GM21529 (cell line): Measurements from ENCODE around the gene TMEM255B.

Experiments
- ATAC-seq: cut with Tn5 transposase; IDR thresholded peaks from one replicate; pipeline ENCODE4 v1.9.1; 2021; ENCODE audit not compliant: unreplicated experiment

Gene TMEM255B

DNA sequence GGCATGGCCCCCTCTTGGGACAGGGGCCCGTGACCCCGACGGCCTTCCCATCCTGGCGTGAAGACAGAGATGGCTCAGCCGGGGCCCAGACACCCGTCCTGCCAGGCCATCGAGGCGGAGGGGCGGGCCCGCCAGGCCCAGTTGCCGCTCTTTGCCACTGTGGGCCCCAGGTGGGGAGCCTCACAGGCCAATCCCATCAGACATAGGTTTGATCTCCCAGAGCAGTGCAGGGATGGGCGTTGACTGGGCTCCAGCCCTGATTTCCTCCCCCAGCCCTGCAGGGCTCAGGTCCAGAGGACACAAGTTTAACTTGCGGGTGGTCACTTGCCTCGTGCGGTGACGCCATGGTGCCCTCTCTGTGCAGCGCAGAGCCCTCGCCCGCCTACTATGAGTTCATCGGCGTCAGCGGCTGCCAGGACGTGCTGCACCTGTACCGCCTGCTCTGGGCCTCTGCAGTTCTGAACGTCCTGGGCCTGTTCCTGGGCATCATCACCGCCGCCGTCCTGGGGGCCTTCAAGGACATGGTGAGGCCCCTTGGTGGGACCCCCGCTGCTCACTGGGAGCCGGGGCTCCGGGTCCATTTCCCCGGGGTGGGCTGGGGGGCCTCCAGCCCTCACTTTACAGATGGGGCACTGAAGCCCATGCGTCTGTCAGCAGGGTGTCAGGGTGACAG is 42.4 kb downstream of the TMEM255B start:
- no peak for ATAC-seq

DNA sequence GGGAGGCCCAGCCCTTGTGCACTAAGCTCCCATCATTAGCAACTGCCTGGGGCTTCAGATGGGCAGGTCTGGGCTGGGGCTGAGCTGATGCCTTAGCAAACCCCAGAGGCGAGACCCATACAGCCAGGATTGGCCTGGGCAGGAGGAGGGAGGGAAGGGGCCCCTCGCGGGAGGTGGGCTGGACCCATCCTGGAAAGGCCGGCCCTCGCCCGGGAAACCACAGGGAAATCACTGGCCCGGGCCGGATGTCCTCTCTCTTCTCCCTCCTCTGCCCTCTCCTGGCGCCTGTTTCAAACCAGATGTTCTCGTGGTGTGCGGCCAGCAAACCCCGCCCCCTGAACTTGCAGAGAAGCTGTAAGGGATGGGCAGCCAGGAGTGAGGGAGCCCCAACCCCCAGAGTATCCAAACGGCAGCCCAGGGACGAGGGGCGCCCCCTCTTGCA is 43.1 kb downstream of the TMEM255B start:
- ATAC-seq, result no peak

- no peak for ATAC-seq
These were observed 43.7 kb downstream of the TMEM255B start for GRCh38 chr13:113802761-113803160.

- no peak for ATAC-seq
These were observed 44.5 kb downstream of the TMEM255B start for GRCh38 chr13:113803409-113804016.

GRCh38 chr13:113804017-113804702 is 45.1 kb downstream of the TMEM255B start:
- ATAC-seq, result no peak

DNA sequence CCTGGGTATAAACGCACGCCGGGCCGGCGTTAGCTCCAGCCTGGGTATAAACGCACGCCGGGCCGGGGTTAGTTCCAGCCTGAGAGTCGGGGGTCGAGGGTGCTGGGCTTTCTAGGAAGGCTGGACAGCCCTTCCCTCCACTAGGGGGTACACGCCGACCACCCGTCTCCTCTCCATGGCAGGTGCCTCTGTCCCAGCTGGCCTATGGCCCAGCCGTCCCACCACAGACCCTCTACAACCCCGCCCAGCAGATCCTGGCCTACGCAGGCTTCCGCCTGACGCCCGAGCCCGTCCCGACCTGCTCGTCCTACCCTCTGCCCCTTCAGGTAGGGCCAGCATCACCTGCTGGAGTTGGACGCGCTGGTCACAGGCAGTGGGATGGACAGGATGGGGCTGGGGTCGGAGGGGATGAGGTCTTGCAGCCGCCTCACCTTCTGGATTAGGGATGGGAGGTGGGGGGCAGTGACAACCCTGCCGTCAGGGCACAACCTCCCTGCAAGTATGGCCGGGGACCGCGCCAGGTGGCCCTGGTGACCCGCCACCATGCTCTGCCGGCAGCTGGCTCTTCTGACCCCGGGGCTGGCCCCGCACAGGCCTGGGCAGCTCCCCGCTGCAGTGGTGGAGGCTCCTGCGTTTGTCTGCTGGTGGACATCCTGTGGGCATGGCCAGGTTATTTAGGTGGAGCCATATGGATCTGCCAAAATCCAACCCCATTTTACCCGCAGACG is 45.8 kb downstream of the TMEM255B start:
- no peak for ATAC-seq

DNA sequence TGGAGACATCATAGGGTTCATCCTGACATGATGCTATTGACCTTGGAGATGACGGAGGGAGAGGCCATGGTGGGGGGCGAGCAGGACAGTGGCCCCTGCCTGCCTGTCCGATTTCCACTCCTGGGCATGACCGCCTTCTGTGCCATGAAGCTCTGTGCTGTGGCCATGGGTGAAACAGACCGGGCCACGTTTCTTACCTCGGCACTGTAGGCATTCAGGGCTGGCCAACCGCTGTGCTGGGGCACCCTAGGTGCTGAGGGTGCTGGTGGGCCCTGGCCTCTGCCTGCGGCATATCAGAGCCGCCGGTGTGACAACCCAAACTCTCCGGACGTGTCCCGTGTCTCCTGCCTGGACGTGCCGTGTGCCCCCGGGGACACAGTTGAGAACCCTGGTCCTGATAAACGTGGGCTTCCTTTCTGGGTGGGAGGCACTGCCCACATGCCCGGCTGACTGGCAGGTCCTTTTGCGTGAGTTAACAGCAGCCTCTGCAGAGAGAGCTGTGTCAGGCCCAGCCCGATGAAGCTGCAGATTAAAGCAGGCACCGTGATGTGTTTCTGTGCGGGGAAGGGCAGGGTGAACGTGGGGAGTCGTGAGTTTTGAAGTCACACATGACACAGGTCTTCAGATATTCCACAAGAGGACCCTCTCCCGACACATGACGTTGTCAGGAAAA is 46.5 kb downstream of the TMEM255B start:
- no peak for ATAC-seq

DNA sequence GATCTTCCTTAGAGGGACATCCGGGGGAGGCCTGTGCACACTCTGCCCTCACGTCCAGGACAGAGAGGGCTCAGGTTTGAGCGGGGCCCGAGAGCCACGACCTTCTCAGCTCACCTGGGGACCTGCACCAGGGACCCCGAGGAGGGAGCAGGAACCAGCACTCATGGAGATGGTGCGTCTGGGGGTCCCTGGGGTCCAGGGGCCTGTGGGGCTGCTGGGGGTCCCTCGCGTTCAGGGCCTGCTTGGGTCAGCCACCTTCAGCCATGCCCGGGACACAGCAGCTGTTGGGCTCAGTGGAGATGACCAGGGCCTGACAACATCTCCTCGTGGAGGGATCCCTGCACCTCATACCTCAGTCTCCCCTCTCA is 47.1 kb downstream of the TMEM255B start:
- no peak for ATAC-seq

DNA sequence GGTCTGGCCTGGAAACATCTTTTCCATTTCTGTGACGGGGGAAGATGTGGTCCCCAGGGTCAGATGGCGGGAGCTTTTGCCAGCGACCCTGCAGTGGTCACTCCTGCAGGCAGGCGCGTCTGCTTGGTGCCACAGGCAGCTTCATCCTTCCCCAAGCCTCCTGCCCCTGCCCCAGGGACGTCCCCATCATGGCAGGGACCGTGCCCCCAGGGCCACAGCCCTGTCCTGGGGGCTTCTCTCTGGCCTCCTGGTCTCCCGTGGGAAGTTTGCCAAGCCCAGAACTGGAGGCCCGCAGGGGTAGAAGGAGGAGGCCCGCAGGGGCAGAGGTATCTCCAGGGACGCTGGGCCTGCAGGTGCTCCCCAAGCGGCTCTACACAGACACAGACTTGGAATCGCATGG is 47.5 kb downstream of the TMEM255B start:
- no peak for ATAC-seq

DNA sequence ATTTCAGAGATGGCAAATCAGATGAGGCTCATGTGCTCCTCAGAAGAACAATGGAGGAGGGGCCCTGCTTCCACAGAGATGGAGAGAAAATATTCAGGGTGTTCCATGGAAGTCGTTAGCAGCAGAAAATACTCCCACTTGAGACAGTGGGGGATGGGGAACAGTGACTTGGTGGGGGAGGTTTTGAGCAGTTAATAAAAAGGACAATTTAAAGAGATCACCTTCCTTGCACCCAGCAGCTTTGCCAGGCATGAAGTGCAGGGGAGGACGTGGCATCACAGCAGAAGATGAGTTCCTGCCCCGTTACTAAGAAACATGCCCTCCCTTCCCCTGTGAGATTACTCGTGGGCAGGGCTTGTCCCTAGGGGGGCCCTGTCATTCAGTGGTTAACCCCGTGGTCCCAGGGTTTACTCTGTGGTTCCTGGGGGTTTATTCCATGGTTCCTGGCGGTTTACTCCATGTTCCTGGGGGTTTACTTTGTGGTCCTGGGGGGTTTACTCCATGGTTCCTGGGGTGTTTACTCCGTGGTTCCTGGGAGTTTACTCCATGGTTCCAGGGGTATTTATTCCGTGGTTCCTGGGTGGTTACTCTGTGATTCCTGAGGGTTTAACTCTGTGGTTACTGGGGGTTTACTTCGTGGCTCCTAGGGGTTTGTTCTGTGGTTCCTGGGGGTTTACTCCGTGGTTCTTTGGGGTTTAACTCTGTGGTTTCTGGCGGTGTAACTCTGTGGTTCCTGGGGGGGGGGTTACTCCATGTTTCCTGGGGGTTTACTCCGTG is 49.2 kb downstream of the TMEM255B start:
- no peak for ATAC-seq

- no peak for ATAC-seq
These were observed 50.9 kb downstream of the TMEM255B start for GRCh38 chr13:113809934-113810333.

- no peak for ATAC-seq
These were observed 51.6 kb downstream of the TMEM255B start for GRCh38 chr13:113810640-113811039.

- no peak for ATAC-seq
These were observed 52.3 kb downstream of the TMEM255B start for GRCh38 chr13:113811081-113811928.

DNA sequence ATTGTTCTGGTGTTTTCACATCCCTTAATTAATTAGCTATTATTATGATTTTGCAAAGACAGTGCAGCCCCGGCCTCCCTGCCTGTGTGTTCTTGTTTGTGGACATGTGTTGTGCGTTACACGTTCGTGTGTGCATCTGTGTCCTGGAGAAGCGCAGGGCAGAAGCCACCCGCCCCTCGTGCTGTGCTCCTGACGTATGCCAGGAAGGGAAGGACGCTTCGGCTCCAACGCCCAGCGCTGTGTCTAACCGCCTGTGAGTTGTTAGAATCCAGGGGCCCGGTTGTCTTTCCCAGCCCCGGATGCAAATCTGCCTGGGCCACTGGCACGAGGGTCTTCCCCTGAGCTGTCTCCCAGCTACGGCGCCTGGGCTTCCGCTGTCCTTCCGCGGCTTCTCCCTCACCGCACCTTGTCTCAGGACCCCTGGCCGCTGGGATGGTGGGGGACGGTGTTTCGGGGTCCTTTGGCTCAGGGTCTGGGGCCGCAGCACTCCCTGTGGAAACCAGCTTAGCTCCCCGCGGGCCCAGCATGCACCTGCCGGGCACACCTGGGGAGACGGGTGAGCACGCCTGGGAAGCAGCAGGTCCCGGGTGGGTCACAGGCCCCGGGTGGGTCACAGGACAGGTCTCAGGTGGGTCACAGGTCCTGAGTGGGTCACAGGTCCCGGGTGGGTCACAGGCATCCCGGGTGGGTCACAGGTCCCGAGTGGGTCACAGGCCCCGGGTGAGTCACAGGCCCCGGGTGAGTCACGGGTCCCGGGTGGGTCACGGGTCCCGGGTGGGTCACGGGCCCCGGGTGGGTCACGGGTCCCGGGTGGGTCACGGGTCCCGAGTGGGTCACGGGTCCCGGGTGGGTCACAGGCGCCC is 53.4 kb downstream of the TMEM255B start:
- ATAC-seq, result no peak

DNA sequence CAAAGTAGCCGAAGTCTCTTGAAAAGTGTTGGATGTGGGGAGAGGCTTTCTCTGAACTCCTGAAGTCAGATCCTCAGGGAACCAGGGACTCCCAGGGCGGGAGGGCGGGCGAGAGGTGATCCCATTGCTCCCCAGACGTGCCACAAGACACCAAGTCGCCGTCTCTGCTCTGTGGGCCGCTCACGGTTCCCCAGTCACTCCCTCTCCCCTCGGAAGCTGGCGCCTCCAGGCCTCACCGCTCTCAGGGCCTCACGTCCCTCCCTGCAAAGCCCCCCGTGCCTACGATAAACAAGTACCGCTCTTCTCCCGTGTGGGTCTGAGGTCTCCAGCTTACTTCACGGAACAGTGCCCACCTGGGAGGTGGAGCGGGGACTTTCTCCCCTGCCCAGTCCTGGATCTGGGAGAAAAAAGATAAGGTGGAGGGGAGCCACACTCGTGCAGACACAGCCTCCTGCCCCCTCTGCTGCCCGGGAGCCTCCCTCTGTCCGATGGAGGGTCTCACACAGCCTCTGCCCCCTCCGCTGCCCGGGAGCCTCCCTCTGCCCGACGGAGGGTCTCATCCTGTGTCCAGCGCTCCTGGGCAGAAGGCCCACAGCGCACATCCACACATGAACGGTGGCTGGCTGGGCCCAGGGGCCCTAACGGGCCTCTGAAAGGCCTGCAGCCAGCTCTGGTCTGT is 54.2 kb downstream of the TMEM255B start:
- ATAC-seq, result no peak

GRCh38 chr13:113813749-113814434 is 54.9 kb downstream of the TMEM255B start:
- ATAC-seq, result no peak

GRCh38 chr13:113814435-113814821 is 55.4 kb downstream of the TMEM255B start:
- no peak for ATAC-seq
